Stomach (tissue), 4 donors: ENCODE data around the gene COG2.

Experiments used
- CTCF ChIP-seq, 7 experiments: fragments of 450-650 bp in 4 of 7; fragments of 200-600 bp in 3 of 7; sonication (generic) in 3 of 7; IDR thresholded peaks; one replicate each; pipeline ENCODE4 v1.5.1; 2016 to 2019; ENCODE audit warnings: antibody characterized with exemption in 7 of 7, control low read depth in 2 of 7, mild to moderate bottlenecking in 1 of 7
- EP300 ChIP-seq: sonication (generic); formaldehyde crosslinking; IDR thresholded peaks from one replicate; pipeline ENCODE4 v1.6.1; 2017; ENCODE audit warnings: antibody characterized with exemption
- POLR2A ChIP-seq, 4 donors: fragments of 450-650 bp; IDR thresholded peaks; one replicate each; pipeline ENCODE4 v1.6.1; 2016; ENCODE audit warnings: antibody characterized with exemption in 4 of 4, control low read depth in 2 of 4, mild to moderate bottlenecking in 1 of 4, moderate library complexity in 1 of 4

- TF ChIP-seq CTCF (IDR thresholded peaks at IDR 0.05) (no peak), EP300 (no peak), POLR2A (IDR thresholded peaks at IDR 0.05) (no peak)
Observed at GRCh38 chr1:230641900-230642262, 400 bp upstream of the COG2 start.
